RWPE2 (cell line): ENCODE data around the gene PNMA5.

Source experiments
- ATAC-seq: fragments of 200-7000 bp; cut with Tn5 transposase; 3 replicates; pipeline ENCODE4 v1.9.1; 2021; ENCODE audit warnings: low read depth
- DNase-seq: peaks from one replicate; pipeline ENCODE4 v3.0.0-alpha.2; 2020; ENCODE audit warnings: low spot score
- H3K27ac ChIP-seq: fragments of 450-650 bp; 2 replicates; pipeline ENCODE4 v1.5.1; 2017; ENCODE audit warnings: mild to moderate bottlenecking; ENCODE audit not compliant: poor library complexity, severe bottlenecking
- H3K27me3 ChIP-seq: fragments of 250-450 bp; sonication (Bioruptor Pico); 2 replicates; pipeline ENCODE4 v1.5.1; 2021; ENCODE audit warnings: mild to moderate bottlenecking, moderate library complexity; ENCODE audit not compliant: insufficient read depth, poor library complexity, severe bottlenecking
- H3K36me3 ChIP-seq: fragments of 250-450 bp; sonication (Bioruptor Pico); 2 replicates; pipeline ENCODE4 v1.5.1; 2020; ENCODE audit warnings: low read depth, mild to moderate bottlenecking, moderate library complexity
- H3K4me1 ChIP-seq: fragments of 250-450 bp; sonication (Bioruptor Pico); 2 replicates; pipeline ENCODE4 v1.5.1; 2021; ENCODE audit warnings: mild to moderate bottlenecking, moderate library complexity; ENCODE audit not compliant: insufficient read depth, poor library complexity, severe bottlenecking
- H3K4me3 ChIP-seq: fragments of 250-450 bp; sonication (Bioruptor Pico); 2 replicates; pipeline ENCODE4 v1.5.1; 2021; ENCODE audit warnings: mild to moderate bottlenecking, moderate library complexity; ENCODE audit not compliant: severe bottlenecking
- H3K9me3 ChIP-seq: fragments of 250-450 bp; sonication (Bioruptor Pico); 2 replicates; pipeline ENCODE4 v1.5.1; 2021; ENCODE audit warnings: mild to moderate bottlenecking, moderate library complexity; ENCODE audit not compliant: severe bottlenecking
- CTCF ChIP-seq: fragments of 450-650 bp; IDR thresholded peaks from one replicate; pipeline ENCODE4 v1.5.1; 2017; ENCODE audit warnings: mild to moderate bottlenecking, moderate library complexity; ENCODE audit not compliant: poor library complexity, severe bottlenecking

Gene PNMA5

GRCh38 chrX:152993933-152994332, at the start of gene PNMA5:
Gene PNMA5 (minus strand): TSS chrX:152994116. CDS start chrX:152991598, 2,518 bp downstream.
- H3K27me3 ChIP-seq, result no peaks in the 10 kb centered on the region
- H3K27ac ChIP-seq, result no peak within 1 kb of the TSS
- H3K9me3 ChIP-seq, result no peaks in the 10 kb centered on the region
- DNase-seq (no peak), ATAC-seq (no peak)
- H3K4me1 ChIP-seq, result no peaks in the 10 kb centered on the region
- H3K36me3 ChIP-seq, result no peaks in the 10 kb centered on the region
- H3K4me3 ChIP-seq, result no peak within 1 kb of the TSS
- TF ChIP-seq CTCF, result no peak

DNA sequence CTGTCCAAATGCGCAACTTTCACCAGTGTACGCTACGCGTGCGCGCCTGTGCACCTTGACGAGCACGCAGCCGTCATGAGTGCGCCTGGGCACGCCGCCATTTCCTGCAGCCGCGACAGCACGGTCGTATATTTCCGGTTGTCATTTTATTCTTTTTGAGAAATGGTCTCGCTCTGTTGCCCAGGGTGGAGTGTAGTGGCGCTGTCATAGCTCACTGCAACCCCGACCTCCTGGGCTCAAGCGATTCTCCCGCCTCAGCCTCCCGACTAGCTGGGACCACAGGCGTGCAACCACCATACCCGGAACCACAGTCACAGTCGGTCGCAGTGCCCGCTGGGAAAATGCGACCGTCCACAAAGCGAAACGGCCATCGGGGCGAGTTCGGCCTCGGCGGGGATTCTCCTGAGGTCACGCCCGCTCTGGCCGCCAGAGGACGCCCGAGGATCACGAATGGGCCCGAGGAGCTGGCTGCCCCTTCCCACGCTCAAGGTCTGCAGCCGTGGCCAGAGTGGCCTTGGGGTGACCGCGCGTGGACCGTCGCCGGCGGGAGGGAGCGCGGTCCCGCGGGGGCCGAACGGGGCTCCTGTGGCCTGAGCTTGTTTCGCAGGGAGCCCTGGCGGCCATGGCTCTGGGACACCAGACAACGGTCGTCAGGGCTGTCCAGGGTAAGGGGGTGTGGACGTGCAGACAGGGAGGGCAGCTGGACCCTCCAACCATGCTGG, 38.6 kb upstream of the PNMA5 start:
- DNase-seq (no peak), ATAC-seq (peak; percentile 66)

DNA sequence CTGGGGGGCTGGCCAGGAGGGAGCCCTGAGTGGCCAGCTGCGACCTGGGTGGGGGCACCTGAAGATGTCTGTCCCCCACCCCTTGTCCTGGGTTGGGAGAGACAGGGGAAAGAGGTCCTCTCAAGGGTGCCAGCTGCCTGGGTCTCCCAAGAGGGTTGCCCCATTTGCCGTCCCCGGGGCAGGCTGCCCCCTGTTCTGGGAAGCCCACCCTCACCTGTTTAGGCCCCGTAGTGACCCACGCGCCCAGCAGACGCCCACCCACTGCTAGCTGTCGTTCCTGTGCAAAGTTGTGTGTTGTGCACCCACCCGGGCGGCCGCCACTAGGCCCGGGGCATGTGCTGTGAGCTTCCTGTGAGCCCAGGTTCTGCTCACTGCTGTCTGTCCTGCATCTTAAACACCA, 36.9 kb upstream of the PNMA5 start:
- Histone ChIP-seq H3K36me3 (no peaks in the 10 kb centered on the region), H3K4me3 (no peak overlapping the region), H3K9me3 (no peaks in the 10 kb centered on the region), H3K4me1 (no peaks in the 10 kb centered on the region), H3K27me3 (no peaks in the 10 kb centered on the region), H3K27ac (no peak overlapping the region)
- DNase-seq (no peak), ATAC-seq (no peak)
- no peak for TF ChIP-seq CTCF

More for the DNA sequence above, 38.6 kb upstream of the PNMA5 start:
- no peaks in the 10 kb centered on the region for H3K4me1 ChIP-seq
- peak overlapping the region; percentile 19 for H3K4me3 ChIP-seq
- no peaks in the 10 kb centered on the region for H3K27me3 ChIP-seq
- peak; percentile 76 for TF ChIP-seq CTCF
- no peak overlapping the region for H3K27ac ChIP-seq
- H3K36me3 ChIP-seq, result no peaks in the 10 kb centered on the region
- H3K9me3 ChIP-seq, result no peaks in the 10 kb centered on the region

GRCh38 chrX:153029875-153030274, 36.0 kb upstream of the PNMA5 start:
- DNase-seq (no peak), ATAC-seq (no peak)
- no peaks in the 10 kb centered on the region for H3K4me1 ChIP-seq

More at GRCh38 chrX:153029875-153030274, 36.0 kb upstream of the PNMA5 start:
- H3K27ac ChIP-seq, result no peak overlapping the region
- TF ChIP-seq CTCF, result no peak
- no peaks in the 10 kb centered on the region for H3K36me3 ChIP-seq
- no peaks in the 10 kb centered on the region for H3K27me3 ChIP-seq
- H3K9me3 ChIP-seq, result no peaks in the 10 kb centered on the region
- H3K4me3 ChIP-seq, result no peak overlapping the region
